Testis (tissue), 3 donors: ENCODE results near the gene KRTAP20-1. TPM values are rescaled to one million over a fixed set of nuclear protein-coding genes. Genes with fewer than 3 reads are reported as not detected.

Experiments used
- DNase-seq: peaks from one replicate; pipeline ENCODE4 v3.0.0-alpha.2; 2019
- H3K27ac ChIP-seq, 2 donors: fragments of 200-600 bp; sonication (generic); one replicate each; pipeline ENCODE4 v1.5.1; 2019
- H3K27me3 ChIP-seq: fragments of 200-600 bp; sonication (generic); one replicate; pipeline ENCODE4 v1.5.1; 2019
- H3K36me3 ChIP-seq: fragments of 200-600 bp; sonication (generic); one replicate; pipeline ENCODE4 v1.5.1; 2017; ENCODE audit warnings: low read depth; ENCODE audit errors: missing control alignments
- H3K4me1 ChIP-seq: fragments of 200-600 bp; sonication (generic); one replicate; pipeline ENCODE4 v1.5.1; 2019
- H3K4me3 ChIP-seq, 2 donors: fragments of 200-600 bp; sonication (generic); one replicate each; pipeline ENCODE4 v1.5.1; 2017 to 2019
- H3K9me3 ChIP-seq: fragments of 200-600 bp; sonication (generic); one replicate; pipeline ENCODE4 v1.5.1; 2017
- CTCF ChIP-seq, 3 experiments: fragments of 450-650 bp in 2 of 3; fragments of 200-600 bp in 1 of 3; sonication (generic) in 1 of 3; IDR thresholded peaks; one replicate each; pipeline ENCODE4 v1.5.1; 2016 to 2019; ENCODE audit warnings: antibody characterized with exemption in 3 of 3, mild to moderate bottlenecking in 2 of 3, moderate library complexity in 1 of 3
- POLR2A ChIP-seq: fragments of 450-650 bp; IDR thresholded peaks from one replicate; pipeline ENCODE4 v1.6.1; 2017; ENCODE audit warnings: antibody characterized with exemption, mild to moderate bottlenecking, moderate library complexity
- WGBS, 2 donors: methylation state at CpG; one replicate each; pipeline ENCODE4 v1.1.5; 2018; 5-methylcytosine and 5-hydroxymethylcytosine counted together
- intact Hi-C: fragments of 100-400 bp; cut with DNase I; formaldehyde crosslinking; loops from one replicate; pipeline ENCODE4 v1.15.1; 2023; ENCODE audit warnings: low total_unique reads
- polyA plus RNA-seq: library from polyadenylated mRNA; stranded (reverse); fragments of 350-450 nt; fragmentation: Illumina TruSeq; extraction: RNeasy Lipid Tissue Mini Kit (QIAGEN cat#74804); gene quantifications from one replicate; pipeline ENCODE4 v1.2.3, GENCODE V29; 2014; ENCODE audit warnings: low read depth, low replicate concordance; ENCODE audit not compliant: insufficient read depth
- total RNA-seq, 2 donors: library from RNA; depleted of rRNA; stranded (reverse); fragments of >200 nt; gene quantifications; one replicate each; pipeline ENCODE4 v1.2.3, GENCODE V29; 2016

KRTAP20-1 gene
- total and polyA plus RNA-seq, 3 donors from 2014 or later: not detected

- no peaks in the 10 kb centered on the region for H3K36me3 ChIP-seq
- TF ChIP-seq POLR2A (no peak), CTCF (IDR thresholded peaks at IDR 0.05) (no peak)
- intact Hi-C loops: no loop called here
- WGBS, 2 donors: 85 to 100% methylated on average over 1 of the region's 1 CpG
- no peak for DNase-seq
- H3K27ac ChIP-seq: no peak within 1 kb of the TSS
- H3K27me3 ChIP-seq: no peaks in the 10 kb centered on the region
- no peaks in the 10 kb centered on the region for H3K4me1 ChIP-seq
- no peaks in the 10 kb centered on the region for H3K9me3 ChIP-seq
- H3K4me3 ChIP-seq: no peak within 1 kb of the TSS
These were observed 18.7 kb downstream of the KRTAP20-1 start, which contains the start of gene KRTAP20-2 for GRCh38 chr21:30634906-30635305. Gene KRTAP20-2, plus strand, starts transcription at chr21:30635206. Its CDS starts 58 bp downstream, at chr21:30635264.

GRCh38 chr21:30638686-30639085 lies 22.5 kb downstream of the KRTAP20-1 start:
- 87 to 92% methylated on average over 3 of the region's 3 CpGs for WGBS, 2 donors
- TF ChIP-seq POLR2A: no peak
- TF ChIP-seq CTCF (IDR thresholded peaks at IDR 0.05): no peak
- Histone ChIP-seq H3K9me3 (no peaks in the 10 kb centered on the region), H3K36me3 (no peaks in the 10 kb centered on the region), H3K27me3 (no peaks in the 10 kb centered on the region), H3K4me3 (no peak overlapping the region), H3K4me1 (no peaks in the 10 kb centered on the region), H3K27ac (no peak overlapping the region)
- intact Hi-C loops: no loop called here
- no peak for DNase-seq

GRCh38 chr21:30642564-30642963 lies 26.3 kb downstream of the KRTAP20-1 start, which contains the start of gene KRTAP20-3:
Gene KRTAP20-3, plus strand, starts transcription at chr21:30642864.
- TF ChIP-seq CTCF (IDR thresholded peaks at IDR 0.05) (no peak), POLR2A (no peak)

GRCh38 chr21:30646904-30647414 lies 30.7 kb downstream of the KRTAP20-1 start:
- Histone ChIP-seq H3K36me3 (no peaks in the 10 kb centered on the region), H3K27ac (no peak overlapping the region), H3K4me1 (no peaks in the 10 kb centered on the region), H3K4me3 (no peak overlapping the region), H3K27me3 (no peaks in the 10 kb centered on the region), H3K9me3 (no peaks in the 10 kb centered on the region)
- DNase-seq: no peak
- intact Hi-C loops: no loop called here
- WGBS, 2 donors: 70 to 71% methylated on average over 1 of the region's 1 CpG
- TF ChIP-seq CTCF (IDR thresholded peaks at IDR 0.05) (no peak), POLR2A (no peak)

More at GRCh38 chr21:30642564-30642963, 26.3 kb downstream of the KRTAP20-1 start, which contains the start of gene KRTAP20-3:
- no peak within 1 kb of the TSS for H3K4me3 ChIP-seq
- 72 to 84% methylated on average over 2 of the region's 2 CpGs for WGBS, 2 donors
- no peak within 1 kb of the TSS for H3K27ac ChIP-seq
- no peak for DNase-seq
- H3K27me3 ChIP-seq: no peaks in the 10 kb centered on the region
- no peaks in the 10 kb centered on the region for H3K4me1 ChIP-seq
- intact Hi-C loops: no loop called here
- no peaks in the 10 kb centered on the region for H3K36me3 ChIP-seq
- no peaks in the 10 kb centered on the region for H3K9me3 ChIP-seq

GRCh38 chr21:30652891-30653290 lies 36.7 kb downstream of the KRTAP20-1 start:
- no peak for TF ChIP-seq CTCF (IDR thresholded peaks at IDR 0.05)
- no peak for TF ChIP-seq POLR2A

More at GRCh38 chr21:30652891-30653290, 36.7 kb downstream of the KRTAP20-1 start:
- no peak overlapping the region for H3K4me3 ChIP-seq
- no peaks in the 10 kb centered on the region for H3K4me1 ChIP-seq
- no peak overlapping the region for H3K27ac ChIP-seq
- intact Hi-C loops: no loop called here
- H3K36me3 ChIP-seq: no peaks in the 10 kb centered on the region
- no peak for DNase-seq
- no peaks in the 10 kb centered on the region for H3K27me3 ChIP-seq
- H3K9me3 ChIP-seq: no peaks in the 10 kb centered on the region
